Neural crest cell (in vitro differentiated cells): ENCODE results near the gene TBC1D19. TPM values are rescaled to one million over a fixed set of nuclear protein-coding genes. Genes with fewer than 3 reads are reported as not detected.
"Not testable (repeated sequence)": the region's sequence is repeated elsewhere in the genome, so short reads cannot be mapped to it uniquely, and the experiment has no call there.

ENCODE experiments used
- DNase-seq: peaks from one replicate; pipeline ENCODE4 v3.0.0; 2021; ENCODE audit warnings: low read depth, mixed read lengths, low spot score
- H3K27ac Mint-ChIP-seq: one replicate; pipeline ENCODE4 v1.8.0; 2021; ENCODE audit warnings: mild to moderate bottlenecking, mixed read lengths; ENCODE audit not compliant: unreplicated experiment
- H3K27me3 Mint-ChIP-seq: 2 replicates; pipeline ENCODE4 v1.8.0; 2021; ENCODE audit warnings: low read depth, mild to moderate bottlenecking, mixed read lengths
- H3K36me3 Mint-ChIP-seq: 2 replicates; pipeline ENCODE4 v1.8.0; 2021; ENCODE audit warnings: low read depth, mild to moderate bottlenecking, mixed read lengths
- H3K4me1 Mint-ChIP-seq: 2 replicates; pipeline ENCODE4 v1.8.0; 2021; ENCODE audit warnings: mixed read lengths
- H3K4me3 Mint-ChIP-seq: one replicate; pipeline ENCODE4 v1.8.0; 2021; ENCODE audit warnings: mild to moderate bottlenecking, mixed read lengths
- H3K9me3 Mint-ChIP-seq: 2 replicates; pipeline ENCODE4 v1.8.0; 2021; ENCODE audit warnings: mixed read lengths
- CTCF ChIP-seq: fragments of 200-600 bp; sonication (generic); conservative IDR thresholded peaks from 2 replicates; pipeline ENCODE4 v1.5.0; 2021; ENCODE audit warnings: antibody characterized with exemption, mild to moderate bottlenecking
- total RNA-seq: library from RNA; stranded (reverse); gene quantifications from 2 replicates; pipeline ENCODE4 v1.2.1, GENCODE V29; 2021

The TBC1D19 gene
- total RNA-seq, 1 donor from 2014 or later, result 9.2 TPM

- Mint-ChIP-seq H3K4me3 (no peak overlapping the region), H3K4me1 (no peaks in the 10 kb centered on the region), H3K9me3 (peaks cover 23% of the 10 kb centered on the region), H3K27me3 (no peaks in the 10 kb centered on the region), H3K36me3 (peaks cover 54% of the 10 kb centered on the region), H3K27ac (no peak overlapping the region)
- no peak for TF ChIP-seq CTCF
- no peak for DNase-seq
These were observed 64.4 kb downstream of the TBC1D19 start for GRCh38 chr4:26648260-26648659.

GRCh38 chr4:26660261-26660660 lies 76.4 kb downstream of the TBC1D19 start:
- no peak for TF ChIP-seq CTCF
- H3K36me3 Mint-ChIP-seq, result peaks cover 28% of the 10 kb centered on the region
- no peak for DNase-seq
- H3K4me3 Mint-ChIP-seq, result no peak overlapping the region
- H3K4me1 Mint-ChIP-seq, result no peaks in the 10 kb centered on the region
- peaks cover 10% of the 10 kb centered on the region for H3K9me3 Mint-ChIP-seq
- no peaks in the 10 kb centered on the region for H3K27me3 Mint-ChIP-seq
- H3K27ac Mint-ChIP-seq, result no peak overlapping the region

- no peak overlapping the region for H3K4me3 Mint-ChIP-seq
- no peaks in the 10 kb centered on the region for H3K27me3 Mint-ChIP-seq
- TF ChIP-seq CTCF, result no peak
- DNase-seq, result no peak
- no peaks in the 10 kb centered on the region for H3K4me1 Mint-ChIP-seq
- H3K27ac Mint-ChIP-seq, result no peak overlapping the region
- H3K9me3 Mint-ChIP-seq, result no peaks in the 10 kb centered on the region
- H3K36me3 Mint-ChIP-seq, result peaks cover under 1% of the 10 kb centered on the region
These were observed 80.0 kb downstream of the TBC1D19 start for GRCh38 chr4:26663888-26664287.

- H3K4me3 Mint-ChIP-seq, result no peak overlapping the region
- no peaks in the 10 kb centered on the region for H3K36me3 Mint-ChIP-seq
- no peaks in the 10 kb centered on the region for H3K27me3 Mint-ChIP-seq
- peaks cover 10% of the 10 kb centered on the region for H3K4me1 Mint-ChIP-seq
- no peak for DNase-seq
- peak overlapping the region; percentile 5 for H3K27ac Mint-ChIP-seq
- no peaks in the 10 kb centered on the region for H3K9me3 Mint-ChIP-seq
- no peak for TF ChIP-seq CTCF
These were observed 87.1 kb downstream of the TBC1D19 start for GRCh38 chr4:26670903-26671537.

GRCh38 chr4:26679040-26679695 lies 95.3 kb downstream of the TBC1D19 start:
- H3K27me3 Mint-ChIP-seq, H3K27ac Mint-ChIP-seq, DNase-seq, H3K4me1 Mint-ChIP-seq, H3K4me3 Mint-ChIP-seq: not testable (repeated sequence)
- peaks cover 42% of the 10 kb centered on the region for H3K36me3 Mint-ChIP-seq
- H3K9me3 Mint-ChIP-seq, result peaks cover 23% of the 10 kb centered on the region

GRCh38 chr4:26682436-26682835 lies 98.6 kb downstream of the TBC1D19 start:
- TF ChIP-seq CTCF, result no peak
- H3K4me1 Mint-ChIP-seq, result no peaks in the 10 kb centered on the region
- no peak overlapping the region for H3K4me3 Mint-ChIP-seq
- no peak overlapping the region for H3K27ac Mint-ChIP-seq
- peaks cover 40% of the 10 kb centered on the region for H3K36me3 Mint-ChIP-seq
- no peaks in the 10 kb centered on the region for H3K27me3 Mint-ChIP-seq
- H3K9me3 Mint-ChIP-seq, result peaks cover 18% of the 10 kb centered on the region
- no peak for DNase-seq
